AG04450 (cell line): ENCODE results near the gene PCGF2. TPM values are rescaled to one million over a fixed set of nuclear protein-coding genes. Genes with fewer than 3 reads are reported as not detected.

ENCODE experiments used
- CTCF ChIA-PET: fragments of 300-600, 350-600 bp; formaldehyde crosslinking; extraction: SDS; loops from one replicate; lab custom pipeline; 2022; ENCODE audit warnings: antibody characterized with exemption, inconsistent platforms; lab: Charles Lee
- POLR2A ChIA-PET: fragments of 350-600 bp; formaldehyde crosslinking; extraction: SDS; loops from one replicate; lab custom pipeline; 2021; ENCODE audit warnings: antibody characterized with exemption, inconsistent platforms; lab: Yijun Ruan, JAX
- DNase-seq: peaks from one replicate; pipeline ENCODE4 v3.0.0-alpha.2; 2011; ENCODE audit warnings: low read depth, low spot score
- H3K27ac ChIP-seq: one replicate; pipeline ENCODE4 v1.5.1; 2012; ENCODE audit warnings: low read depth, low read length, control low read depth
- H3K27me3 ChIP-seq: one replicate; pipeline ENCODE4 v1.6.0; 2012; ENCODE audit warnings: low read length; ENCODE audit not compliant: control insufficient read depth, insufficient read depth
- H3K4me3 ChIP-seq: 2 replicates; pipeline ENCODE4 v1.5.1; 2011; ENCODE audit warnings: mild to moderate bottlenecking, low read depth, low read length, control low read depth
- H3K9me3 ChIP-seq: 2 replicates; pipeline ENCODE4 v1.5.1; 2012; ENCODE audit warnings: low read length; ENCODE audit not compliant: control insufficient read depth, insufficient read depth
- CTCF ChIP-seq: IDR thresholded peaks from 2 replicates; pipeline ENCODE4 v1.5.1; 2011; ENCODE audit warnings: low read depth, low read length, control low read depth, inconsistent platforms
- polyA plus RNA-seq: library from polyadenylated mRNA; depleted of rRNA; stranded (reverse); fragments of >200 nt; gene quantifications from 2 replicates; pipeline ENCODE4 v1.2.3, GENCODE V29; 2011

The PCGF2 gene
- polyA plus RNA-seq, 1 experiment, result 13.5 TPM

DNA sequence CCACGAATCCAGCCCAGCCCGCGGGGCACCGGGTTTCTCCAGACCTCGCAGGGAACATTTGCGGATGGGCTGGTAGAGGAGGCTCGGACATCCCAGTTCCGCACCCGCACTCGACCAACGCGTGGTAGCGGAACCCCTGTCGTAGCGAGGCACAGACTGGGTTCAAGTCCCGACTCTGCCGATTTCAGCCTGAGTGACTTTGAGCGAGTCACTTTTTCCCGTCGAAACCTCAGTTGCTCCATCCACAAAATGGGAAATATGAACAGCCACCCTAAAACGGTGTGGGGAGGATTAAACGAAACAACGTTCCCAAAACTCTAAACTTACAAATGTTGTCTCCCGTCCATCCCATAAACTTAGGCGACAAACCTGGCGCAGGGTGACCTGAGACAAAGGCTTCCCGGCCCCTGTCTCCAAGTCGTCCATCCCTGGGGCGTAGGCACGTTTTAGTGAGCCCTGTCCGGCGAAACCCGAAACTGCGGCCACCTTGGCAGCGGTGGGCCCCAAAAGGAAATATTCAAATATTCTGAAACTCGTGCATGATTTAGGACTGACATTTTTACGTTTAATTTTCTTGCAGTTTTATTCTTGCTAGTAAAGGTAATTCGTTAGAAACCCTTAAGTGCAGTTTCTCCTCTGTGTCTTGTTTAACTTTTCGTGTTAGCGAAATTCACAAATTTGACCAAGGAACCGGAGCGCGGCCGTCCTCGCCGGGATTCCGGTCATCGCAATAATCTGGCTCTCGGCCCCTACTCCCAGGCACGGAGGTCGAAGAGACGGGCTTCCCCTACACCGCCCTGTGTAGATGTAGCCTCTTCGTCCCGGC, 45.0 kb downstream of the PCGF2 start:
- no peak for TF ChIP-seq CTCF
- CTCF ChIA-PET, result no interaction called here
- H3K27ac ChIP-seq, result peak overlapping the region; percentile 65

GRCh38 chr17:38702166-38702915, 45.8 kb downstream of the PCGF2 start:
- ChIA-PET POLR2A (no interaction called here), CTCF (interaction anchor here (0.7 kb wide), 1 partner anchor 44 kb away, joined by 3 read pairs; no protein-coding TSS in a partner anchor)
- H3K27ac ChIP-seq, result peak overlapping the region; percentile 77
- TF ChIP-seq CTCF, result no peak
- H3K27me3 ChIP-seq, result peaks cover 3% of the 10 kb centered on the region
- H3K4me3 ChIP-seq, result peak overlapping the region; percentile 71
- DNase-seq, result peak; percentile 55
- no peaks in the 10 kb centered on the region; the same call in 1 of the 2 replicates for H3K9me3 ChIP-seq

More for the DNA sequence above, 45.0 kb downstream of the PCGF2 start:
- DNase-seq, result no peak
- Histone ChIP-seq H3K4me3 (peak overlapping the region; percentile 71), H3K9me3 (no peaks in the 10 kb centered on the region; the same call in 1 of the 2 replicates), H3K27me3 (peaks cover under 1% of the 10 kb centered on the region)
- POLR2A ChIA-PET, result no interaction called here

DNA sequence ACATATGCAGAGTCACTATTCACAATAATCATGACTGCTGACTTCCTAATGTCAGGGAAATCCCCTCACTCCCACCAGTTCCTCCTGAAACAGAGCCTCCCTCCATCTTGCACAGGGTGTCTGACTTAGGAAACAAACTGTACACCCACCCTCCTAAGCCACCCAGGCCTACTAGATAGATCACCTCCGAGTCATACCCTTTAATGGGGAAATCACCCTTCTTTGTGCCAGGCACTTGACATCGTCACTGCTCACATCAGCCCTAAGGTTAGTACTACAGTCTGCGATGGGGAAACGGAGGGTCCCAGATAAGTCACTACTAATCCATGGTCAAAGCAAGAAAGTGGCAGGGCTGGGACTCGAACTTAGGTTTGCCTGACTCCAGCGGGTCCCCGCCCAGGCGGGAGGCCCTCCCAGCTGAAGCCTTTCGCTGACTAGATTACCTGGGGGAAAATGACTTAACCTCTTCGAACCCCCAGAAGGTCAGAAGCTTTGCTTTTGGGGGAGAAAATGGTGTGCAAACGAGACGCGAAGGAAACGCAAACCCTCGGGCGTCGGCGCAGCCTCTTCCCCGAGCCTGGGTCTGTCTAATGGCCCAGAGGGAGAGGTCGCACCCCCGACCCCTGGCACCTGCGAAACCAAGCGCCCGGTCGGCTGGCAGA, 46.5 kb downstream of the PCGF2 start:
- ChIA-PET POLR2A (interaction anchor here (0.7 kb wide), 1 partner anchor 119 kb away, joined by 3 read pairs; no protein-coding TSS in a partner anchor), CTCF (interaction anchor here (0.7 kb wide), 1 partner anchor 43 kb away, joined by 3 read pairs; no protein-coding TSS in a partner anchor)
- H3K27ac ChIP-seq, result peak overlapping the region; percentile 77
- H3K9me3 ChIP-seq, result no peaks in the 10 kb centered on the region; the same call in 1 of the 2 replicates
- no peak for DNase-seq
- H3K27me3 ChIP-seq, result peaks cover 3% of the 10 kb centered on the region
- TF ChIP-seq CTCF, result no peak
- peak overlapping the region; percentile 64 for H3K4me3 ChIP-seq

- no peak overlapping the region for H3K27ac ChIP-seq
- H3K9me3 ChIP-seq, result no peaks in the 10 kb centered on the region
- no peak overlapping the region for H3K4me3 ChIP-seq
- CTCF ChIA-PET, result no interaction called here
- no peak for DNase-seq
- H3K27me3 ChIP-seq, result peaks cover 3% of the 10 kb centered on the region
- POLR2A ChIA-PET, result no interaction called here
- no peak for TF ChIP-seq CTCF
Measured at GRCh38 chr17:38698760-38699159, 49.4 kb downstream of the PCGF2 start.
